Stimulated activated effector memory CD8-positive, alpha-beta T cell treated with anti-CD3 and anti-CD28 coated beads, Interleukin-12 subunit alpha, Interleukin-12 subunit beta, amount 100 ng/mL, for 72 hours (primary cell): ENCODE results near the gene F7.

Source experiments
- ATAC-seq: fragments of 150-1000 bp; cut with Tn5 transposase; 2 replicates; pipeline ENCODE4 v1.10.0; 2021
- DNase-seq, 2 donors: peaks; one replicate each; pipeline ENCODE4 v3.0.0; 2021 to 2022; ENCODE audit warnings: low spot score in 2 of 2
- H3K27ac Mint-ChIP-seq: one replicate; pipeline ENCODE4 v1.8.0; 2022; ENCODE audit warnings: mild to moderate bottlenecking, mixed read lengths
- H3K36me3 Mint-ChIP-seq: one replicate; pipeline ENCODE4 v1.8.0; 2022; ENCODE audit warnings: mild to moderate bottlenecking, mixed read lengths
- H3K4me1 Mint-ChIP-seq: one replicate; pipeline ENCODE4 v1.8.0; 2022; ENCODE audit warnings: mixed read lengths
- H3K4me3 Mint-ChIP-seq: one replicate; pipeline ENCODE4 v1.8.0; 2022; ENCODE audit warnings: mild to moderate bottlenecking, mixed read lengths
- H3K9me3 Mint-ChIP-seq: one replicate; pipeline ENCODE4 v1.8.0; 2022; ENCODE audit warnings: mixed read lengths

F7 gene

DNA sequence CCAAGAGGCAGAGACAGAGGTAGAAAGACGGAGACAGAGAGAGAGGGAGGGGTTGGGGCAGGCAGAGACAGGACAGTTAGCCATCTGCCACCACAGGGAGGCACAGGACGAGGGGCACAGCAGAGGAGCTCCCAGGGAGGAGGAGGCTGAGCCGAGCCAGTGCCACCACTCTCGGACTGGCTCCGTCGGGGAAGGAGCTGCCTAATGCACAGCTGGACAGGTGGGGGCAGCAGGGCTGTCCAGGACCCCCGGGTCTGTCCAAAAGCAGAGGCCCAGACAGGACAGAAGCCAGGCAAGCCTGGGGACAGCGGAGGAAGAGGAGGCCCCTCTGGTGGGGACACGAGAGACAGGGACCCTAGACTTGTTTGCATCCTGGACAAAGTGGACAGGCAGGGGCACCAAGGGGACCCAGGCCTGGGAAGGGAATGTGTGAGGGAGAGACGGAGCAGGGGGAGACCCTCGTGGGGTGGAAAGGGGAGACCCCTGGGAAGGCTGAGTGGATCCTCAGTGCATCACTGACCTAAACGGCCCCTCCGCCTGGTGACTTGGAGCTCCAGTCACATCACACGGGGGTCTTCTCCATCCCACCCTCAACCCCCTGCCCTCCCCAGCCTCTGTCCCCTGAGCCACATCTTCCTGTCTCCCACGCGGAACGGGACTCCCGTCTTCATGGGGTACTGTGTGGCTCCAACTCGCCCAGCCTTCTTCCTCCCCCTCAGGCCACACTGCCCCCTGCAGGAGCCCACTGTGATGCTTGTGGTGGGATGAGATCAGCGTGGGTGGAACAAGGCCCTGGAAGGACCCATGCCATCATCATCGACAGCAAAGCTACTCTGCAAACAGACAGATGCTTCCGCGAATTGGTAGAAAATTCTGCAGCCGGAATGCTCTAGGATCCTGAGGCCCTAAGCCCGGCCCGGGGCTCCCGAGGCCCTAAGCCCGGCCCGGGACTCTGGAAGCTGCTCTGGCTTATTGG, 17.9 kb downstream of the F7 start:
- ATAC-seq (no peak), DNase-seq (no peak)
- H3K4me3 Mint-ChIP-seq: no peak overlapping the region
- H3K36me3 Mint-ChIP-seq: no peaks in the 10 kb centered on the region
- no peaks in the 10 kb centered on the region for H3K9me3 Mint-ChIP-seq
- peaks cover 12% of the 10 kb centered on the region for H3K4me1 Mint-ChIP-seq
- no peak overlapping the region for H3K27ac Mint-ChIP-seq

GRCh38 chr13:113124211-113124970, 18.8 kb downstream of the F7 start:
- Mint-ChIP-seq H3K36me3 (no peaks in the 10 kb centered on the region), H3K27ac (no peak overlapping the region), H3K4me1 (peaks cover 12% of the 10 kb centered on the region), H3K9me3 (no peaks in the 10 kb centered on the region), H3K4me3 (no peak overlapping the region)
- no peak for DNase-seq
- no peak for ATAC-seq

- DNase-seq: no peak
- no peak for ATAC-seq
- Mint-ChIP-seq H3K4me3 (no peak overlapping the region), H3K27ac (no peak overlapping the region), H3K36me3 (no peaks in the 10 kb centered on the region), H3K4me1 (peaks cover 17% of the 10 kb centered on the region), H3K9me3 (no peaks in the 10 kb centered on the region)
Measured at GRCh38 chr13:113125506-113126264, 20.1 kb downstream of the F7 start.

DNA sequence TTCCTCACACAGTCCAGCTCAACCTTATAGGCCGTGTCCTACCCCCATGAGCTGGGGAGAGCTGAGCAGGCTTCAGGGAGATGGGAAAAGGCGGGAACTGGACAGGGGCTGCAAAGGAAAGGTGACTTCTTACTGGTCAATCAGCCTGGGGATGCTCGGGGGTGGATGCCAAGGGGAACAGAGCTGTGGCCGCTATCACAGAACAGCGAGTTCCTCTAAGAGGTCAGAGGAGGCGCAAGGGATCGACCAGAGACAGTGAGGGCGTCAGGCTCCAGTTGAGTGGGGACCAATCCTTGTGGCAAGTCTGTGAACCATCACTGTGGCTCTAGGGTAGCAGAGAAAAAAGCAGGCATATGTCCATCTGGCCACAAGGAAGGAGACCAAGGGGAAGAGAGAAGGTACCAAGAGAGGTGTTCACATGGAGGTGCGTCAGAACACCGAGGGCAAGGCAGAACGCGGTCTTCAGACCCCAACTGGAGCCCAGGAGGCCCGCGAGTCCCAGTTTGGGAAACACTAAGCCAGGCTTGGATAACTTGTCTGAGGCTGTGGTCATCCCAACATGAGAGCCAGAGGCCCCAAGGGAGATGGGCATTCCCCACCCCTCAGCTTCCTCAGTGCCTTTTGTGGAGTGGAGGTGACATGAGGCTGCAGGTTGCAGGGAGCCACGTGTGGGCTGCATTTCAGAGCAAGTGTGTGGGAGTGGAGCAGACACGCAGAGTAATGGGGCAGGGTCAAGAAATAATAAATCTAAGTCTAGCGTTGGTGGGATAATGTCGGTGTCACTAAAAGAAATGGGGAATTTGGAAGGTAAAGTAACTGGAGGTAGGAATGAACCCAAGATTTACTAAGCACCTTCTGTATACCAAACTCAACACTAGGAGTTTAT, 20.9 kb downstream of the F7 start:
- Mint-ChIP-seq H3K36me3 (no peaks in the 10 kb centered on the region), H3K9me3 (no peaks in the 10 kb centered on the region), H3K4me3 (no peak overlapping the region), H3K4me1 (peaks cover 17% of the 10 kb centered on the region), H3K27ac (peak overlapping the region; percentile 6)
- ATAC-seq: no peak
- DNase-seq: no peak

DNA sequence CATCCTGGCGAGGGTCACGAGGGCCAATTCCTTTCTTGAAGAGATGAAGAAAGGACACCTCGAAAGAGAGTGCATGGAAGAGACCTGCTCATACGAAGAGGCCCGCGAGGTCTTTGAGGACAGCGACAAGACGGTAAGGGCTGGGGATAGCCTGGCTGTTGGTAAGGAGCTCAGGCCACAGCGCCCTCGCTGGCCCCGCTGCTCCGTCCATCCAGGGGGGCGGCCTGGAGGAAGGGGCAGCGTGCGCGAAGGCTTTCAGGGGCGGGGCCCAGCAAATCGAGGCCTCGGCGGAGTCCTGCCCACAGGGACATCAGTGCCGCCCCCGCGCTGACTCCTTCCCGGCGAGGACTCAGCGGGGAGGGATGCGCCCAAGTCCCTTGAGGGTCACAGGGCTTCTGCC, 23.9 kb downstream of the F7 start:
- peaks cover 11% of the 10 kb centered on the region for H3K4me1 Mint-ChIP-seq
- no peak overlapping the region for H3K27ac Mint-ChIP-seq
- H3K36me3 Mint-ChIP-seq: no peaks in the 10 kb centered on the region
- H3K9me3 Mint-ChIP-seq: no peaks in the 10 kb centered on the region
- no peak for ATAC-seq
- DNase-seq: no peak
- H3K4me3 Mint-ChIP-seq: no peak overlapping the region

- H3K27ac Mint-ChIP-seq: no peak overlapping the region
- peaks cover 11% of the 10 kb centered on the region for H3K4me1 Mint-ChIP-seq
- DNase-seq (no peak), ATAC-seq (peak; percentile 74)
- H3K36me3 Mint-ChIP-seq: no peaks in the 10 kb centered on the region
- H3K4me3 Mint-ChIP-seq: peak overlapping the region; percentile 49
- H3K9me3 Mint-ChIP-seq: no peaks in the 10 kb centered on the region
Measured at GRCh38 chr13:113129921-113130750, 24.5 kb downstream of the F7 start.

DNA sequence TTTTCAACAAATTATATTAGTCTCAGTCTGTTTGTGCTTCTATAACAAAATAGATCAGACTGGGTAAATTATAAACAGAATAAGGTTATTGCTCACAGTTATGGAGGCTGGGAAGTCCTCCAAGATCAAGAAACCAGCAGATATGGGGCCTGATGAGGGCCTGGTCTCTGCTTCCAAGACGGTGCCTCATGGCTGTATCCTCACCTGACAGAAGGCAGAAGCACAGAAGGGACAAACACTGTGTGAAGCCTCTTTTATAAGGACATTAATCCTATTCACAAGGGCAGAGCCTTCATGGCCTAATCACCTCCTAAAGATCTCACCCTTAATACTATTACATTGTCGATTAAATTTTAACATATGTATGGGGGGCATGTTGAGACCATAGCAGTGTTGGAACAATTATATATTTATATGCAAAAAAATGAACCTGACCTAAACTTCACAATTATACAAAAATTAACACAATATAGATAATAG, 29.7 kb downstream of the F7 start:
- Mint-ChIP-seq H3K9me3 (no peaks in the 10 kb centered on the region), H3K36me3 (no peaks in the 10 kb centered on the region), H3K4me3 (no peak overlapping the region), H3K27ac (no peak overlapping the region), H3K4me1 (peaks cover under 1% of the 10 kb centered on the region)
- ATAC-seq (no peak), DNase-seq (no peak)

- no peak for ATAC-seq
- Mint-ChIP-seq H3K36me3 (no peaks in the 10 kb centered on the region), H3K27ac (no peak overlapping the region), H3K9me3 (no peaks in the 10 kb centered on the region), H3K4me1 (no peaks in the 10 kb centered on the region), H3K4me3 (no peak overlapping the region)
- no peak for DNase-seq
Measured at GRCh38 chr13:113137691-113138298, 32.2 kb downstream of the F7 start.

GRCh38 chr13:113138792-113139551, 33.4 kb downstream of the F7 start:
- no peaks in the 10 kb centered on the region for H3K36me3 Mint-ChIP-seq

GRCh38 chr13:113139577-113139976, 34.0 kb downstream of the F7 start:
- DNase-seq (no peak), ATAC-seq (no peak)
- Mint-ChIP-seq H3K4me3 (no peak overlapping the region), H3K27ac (no peak overlapping the region), H3K36me3 (no peaks in the 10 kb centered on the region), H3K9me3 (no peaks in the 10 kb centered on the region), H3K4me1 (no peaks in the 10 kb centered on the region)

More at GRCh38 chr13:113138792-113139551, 33.4 kb downstream of the F7 start:
- DNase-seq (no peak), ATAC-seq (no peak)
- Mint-ChIP-seq H3K4me1 (no peaks in the 10 kb centered on the region), H3K27ac (no peak overlapping the region), H3K4me3 (no peak overlapping the region), H3K9me3 (no peaks in the 10 kb centered on the region)

DNA sequence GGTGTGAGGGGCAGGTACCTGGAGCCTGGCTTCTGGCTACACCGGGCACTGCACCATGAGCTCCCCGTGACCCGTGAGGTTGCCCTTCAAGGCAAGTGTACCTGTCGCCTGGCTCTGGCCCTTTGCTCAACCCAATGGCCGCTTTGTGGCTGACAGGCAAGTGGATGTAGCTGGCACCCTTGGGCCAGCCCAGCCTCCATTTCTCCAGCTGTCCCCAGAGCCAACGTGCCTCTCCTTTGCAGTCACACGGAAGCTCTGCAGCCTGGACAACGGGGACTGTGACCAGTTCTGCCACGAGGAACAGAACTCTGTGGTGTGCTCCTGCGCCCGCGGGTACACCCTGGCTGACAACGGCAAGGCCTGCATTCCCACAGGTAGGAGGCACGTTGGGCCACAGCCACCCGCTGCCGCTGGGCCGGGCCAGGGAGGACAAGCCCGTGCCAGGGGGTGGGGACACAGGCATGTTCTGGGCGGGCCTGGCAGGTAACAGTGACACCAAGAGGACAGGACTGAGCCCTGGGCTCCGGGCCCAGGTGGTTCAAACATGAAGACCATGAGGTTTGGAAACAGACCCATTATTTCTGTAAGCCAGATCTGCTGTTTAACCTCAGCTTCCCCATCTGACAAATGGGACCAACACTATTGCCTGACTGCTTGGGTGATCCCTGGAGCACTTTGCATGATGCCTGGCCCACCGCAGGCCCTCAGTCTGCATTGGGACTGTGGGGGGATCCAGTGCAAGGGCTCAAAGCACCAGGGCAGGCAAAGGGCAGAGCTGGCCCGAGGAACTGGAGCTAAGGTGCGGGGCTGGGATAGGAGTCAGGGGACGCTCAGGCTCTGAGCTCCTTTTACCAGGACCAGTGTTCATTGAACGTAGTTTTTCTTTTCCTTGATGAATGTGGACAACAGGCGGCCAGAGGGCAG, 35.3 kb downstream of the F7 start:
- no peak for DNase-seq

DNA sequence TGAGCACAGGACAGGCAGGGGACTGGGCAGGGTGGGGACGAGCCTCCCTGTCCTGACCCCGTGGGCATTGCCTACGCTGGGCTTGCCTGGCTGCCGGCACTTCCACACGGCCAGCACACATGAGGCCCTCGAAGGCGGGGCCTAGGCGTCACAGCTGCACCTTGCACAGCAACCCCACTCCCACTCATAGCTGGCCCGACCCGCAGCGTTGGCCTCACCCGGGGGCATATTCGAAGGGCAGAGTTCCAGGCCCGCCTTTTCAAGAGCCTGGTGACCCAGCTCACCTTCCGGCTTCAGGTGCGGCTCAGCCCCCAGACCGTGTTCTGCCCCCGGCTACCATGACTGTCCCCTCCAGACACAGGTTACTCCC, 36.0 kb downstream of the F7 start:
- DNase-seq: no peak
- H3K9me3 Mint-ChIP-seq: peaks cover 5% of the 10 kb centered on the region
- peaks cover 7% of the 10 kb centered on the region for H3K36me3 Mint-ChIP-seq

More for the DNA sequence above, 35.3 kb downstream of the F7 start:
- peaks cover 5% of the 10 kb centered on the region for H3K4me1 Mint-ChIP-seq
- H3K4me3 Mint-ChIP-seq: no peak overlapping the region
- H3K27ac Mint-ChIP-seq: no peak overlapping the region
- peaks cover 7% of the 10 kb centered on the region for H3K36me3 Mint-ChIP-seq
- ATAC-seq: no peak
- peaks cover 5% of the 10 kb centered on the region for H3K9me3 Mint-ChIP-seq

More for the DNA sequence above, 36.0 kb downstream of the F7 start:
- Mint-ChIP-seq H3K27ac (no peak overlapping the region), H3K4me3 (no peak overlapping the region), H3K4me1 (peaks cover 7% of the 10 kb centered on the region)
- ATAC-seq: no peak
